GM21786 (cell line): ENCODE data around the gene NUDT6.
A peak's percentile ranks its signal among the peaks of the same experiment; 100 is the strongest.
"Not testable (repeated sequence)": the region's sequence is repeated elsewhere in the genome, so short reads cannot be mapped to it uniquely, and the experiment has no call there.

Source experiments
- ATAC-seq: cut with Tn5 transposase; IDR thresholded peaks from one replicate; pipeline ENCODE4 v1.9.1; 2021; ENCODE audit not compliant: unreplicated experiment

NUDT6 gene

DNA sequence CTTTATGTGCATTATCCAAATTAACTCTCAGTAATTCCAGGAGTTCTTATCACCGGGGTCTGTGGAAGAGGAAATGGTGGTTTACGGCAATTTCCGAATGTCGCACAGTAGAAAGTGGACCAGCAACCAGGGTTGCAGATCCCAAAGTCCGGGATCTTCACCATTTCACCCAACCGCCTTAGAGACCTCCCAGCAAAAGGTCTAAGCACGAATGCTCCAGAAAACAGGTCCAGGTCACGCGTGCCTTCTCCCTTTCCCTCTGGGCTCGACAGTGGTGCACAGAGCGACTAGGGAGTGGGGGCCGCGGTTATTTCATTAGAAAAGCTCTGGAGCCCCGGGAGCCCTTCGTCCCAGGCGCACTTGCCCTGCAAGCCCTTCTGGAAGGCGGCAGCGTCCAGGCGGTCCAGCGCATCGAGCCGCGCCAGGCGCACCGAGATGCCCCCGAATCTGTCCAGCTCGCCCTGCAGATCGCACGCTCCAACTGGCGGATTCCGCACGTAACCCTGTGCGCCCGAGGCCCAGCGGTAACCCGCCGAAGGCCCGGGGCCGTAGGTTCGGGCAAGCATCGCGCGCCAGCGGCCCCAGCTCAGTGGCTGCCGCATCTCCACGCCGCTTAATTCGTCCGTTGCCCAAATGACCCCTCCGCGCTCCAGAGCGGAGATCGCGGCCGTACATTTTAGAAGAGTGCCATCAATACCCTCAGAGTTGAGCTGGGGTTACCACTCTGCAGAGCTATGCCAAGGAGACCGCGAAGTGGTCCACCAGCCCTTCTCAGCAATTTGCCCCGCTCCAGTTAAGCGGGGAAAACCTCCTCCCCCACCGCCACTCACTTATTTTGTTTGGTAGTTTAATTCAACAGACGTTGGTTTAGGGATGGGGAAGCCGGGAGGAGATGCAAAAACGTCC, at the start of gene NUDT6:
NUDT6 (minus strand) TSS at position 627 of the 906 bp plus-strand sequence; CDS start at position 602, 25 bp downstream.
- ATAC-seq, result peak; percentile 80

DNA sequence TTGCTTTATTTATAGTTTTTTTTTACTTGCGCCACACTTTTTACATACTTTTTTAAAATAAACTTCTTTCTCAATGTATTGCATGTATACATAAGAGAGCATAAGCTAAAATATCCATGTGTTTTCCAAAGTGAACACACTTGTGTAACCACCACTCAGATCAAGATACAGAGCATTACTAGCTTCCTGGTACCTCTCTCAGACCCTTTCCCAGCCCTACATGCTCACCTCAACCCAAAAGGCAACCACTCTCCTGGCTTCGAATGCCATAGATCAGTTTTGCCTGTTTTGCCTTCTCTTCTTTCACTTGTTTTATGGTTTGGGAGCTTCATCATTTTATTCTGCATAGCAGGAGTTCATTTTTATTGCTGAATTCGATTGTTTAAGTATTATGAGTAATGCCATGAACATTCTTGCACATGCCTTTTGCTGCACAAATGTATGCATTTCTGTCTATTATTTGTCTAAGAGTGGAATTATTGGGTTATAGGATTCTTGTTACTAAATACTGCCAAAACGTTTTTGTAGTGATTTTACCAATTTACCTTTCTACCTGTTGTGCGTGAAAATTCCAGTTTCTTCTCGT, 45.9 kb upstream of the NUDT6 start:
- ATAC-seq, result no peak

GRCh38 chr4:122967231-122967630, 44.8 kb upstream of the NUDT6 start:
- no peak for ATAC-seq

DNA sequence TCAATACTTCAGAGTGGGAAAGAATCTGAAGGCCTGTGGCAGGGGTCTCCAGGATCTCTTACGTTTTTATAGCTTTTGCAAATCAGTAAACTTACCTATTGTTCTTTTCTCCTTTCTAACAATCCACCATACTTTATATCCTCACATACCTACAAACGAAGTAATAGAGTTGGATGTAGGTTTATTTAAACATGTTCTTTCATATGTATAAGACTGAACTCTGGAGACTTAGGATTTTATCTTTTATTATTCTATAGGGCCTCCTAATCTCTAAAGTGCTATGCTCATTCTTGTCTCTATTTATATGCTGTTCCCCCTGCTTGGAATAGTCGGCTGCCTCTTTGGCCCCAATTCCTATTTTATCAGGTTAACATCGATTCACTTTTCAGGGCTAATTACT, 43.8 kb upstream of the NUDT6 start:
- ATAC-seq, result no peak

- ATAC-seq, result no peak
Observed at GRCh38 chr4:122963216-122963615, 40.8 kb upstream of the NUDT6 start.

- ATAC-seq, result no peak
Observed at GRCh38 chr4:122960611-122961000, 38.2 kb upstream of the NUDT6 start.

GRCh38 chr4:122959981-122960610, 37.7 kb upstream of the NUDT6 start:
- ATAC-seq, result no peak

- ATAC-seq, result no peak
Observed at GRCh38 chr4:122959441-122959840, 37.0 kb upstream of the NUDT6 start.

- ATAC-seq, result no peak
Observed at GRCh38 chr4:122958505-122958904, 36.1 kb upstream of the NUDT6 start.

- no peak for ATAC-seq
Observed at GRCh38 chr4:122953924-122954323, 31.5 kb upstream of the NUDT6 start.

DNA sequence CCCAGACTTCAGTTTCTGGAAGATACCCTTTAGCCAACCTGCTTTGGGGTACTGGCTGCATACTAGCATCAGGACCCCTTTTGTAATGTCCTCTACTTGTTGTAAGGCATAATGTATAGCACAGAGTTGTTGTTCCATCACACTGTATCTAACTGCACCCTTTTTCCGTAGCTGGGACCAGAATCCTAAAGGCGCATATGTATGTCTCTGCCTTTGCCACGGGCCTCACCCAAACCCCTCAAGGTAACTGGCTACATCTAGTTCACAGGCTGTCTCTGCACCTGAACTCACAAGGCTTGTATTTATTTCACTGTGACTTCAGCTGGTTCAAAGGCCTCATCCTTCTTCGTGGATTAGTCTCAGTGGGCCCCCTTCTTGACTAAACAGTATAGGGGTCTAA, 29.6 kb upstream of the NUDT6 start:
- no peak for ATAC-seq

DNA sequence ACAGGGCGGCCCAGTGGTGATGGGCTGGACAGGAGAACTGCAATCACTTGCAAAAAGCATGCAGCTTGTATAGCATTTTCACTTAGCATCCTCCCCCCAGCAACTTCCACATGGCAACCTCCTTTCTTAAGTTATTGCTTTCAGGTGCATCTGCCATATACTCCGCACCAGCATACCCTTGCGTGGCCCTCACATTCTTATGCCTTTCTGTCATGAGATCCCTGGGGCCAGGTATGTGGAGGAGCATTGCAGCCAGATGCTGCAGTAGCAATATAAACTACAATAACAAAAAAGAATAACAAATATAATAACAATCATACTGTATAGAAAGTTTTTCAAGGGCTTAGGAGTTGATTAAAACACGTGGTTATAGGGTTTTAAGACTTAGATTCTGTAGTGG, 26.3 kb upstream of the NUDT6 start:
- no peak for ATAC-seq

GRCh38 chr4:122946142-122946541, 23.7 kb upstream of the NUDT6 start:
- no peak for ATAC-seq

DNA sequence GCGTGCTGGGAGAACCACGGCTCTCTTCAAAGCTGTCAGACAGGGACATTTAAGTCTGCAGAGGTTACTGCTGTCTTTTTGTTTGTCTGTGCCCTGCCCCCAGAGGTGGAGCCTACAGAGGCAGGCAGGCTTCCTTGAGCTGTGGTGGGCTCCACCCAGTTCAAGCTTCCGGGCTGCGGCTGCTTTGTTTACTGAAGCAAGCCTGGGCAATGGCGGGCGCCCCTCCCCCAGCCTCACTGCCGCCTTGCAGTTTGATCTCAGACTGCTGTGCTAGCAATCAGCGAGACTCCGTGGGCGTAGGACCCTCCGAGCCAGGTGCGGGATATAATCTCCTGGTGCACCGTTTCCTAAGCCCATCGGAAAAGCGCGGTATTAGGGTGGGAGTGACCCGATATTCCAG, 22.7 kb upstream of the NUDT6 start:
- not testable (repeated sequence) for ATAC-seq

DNA sequence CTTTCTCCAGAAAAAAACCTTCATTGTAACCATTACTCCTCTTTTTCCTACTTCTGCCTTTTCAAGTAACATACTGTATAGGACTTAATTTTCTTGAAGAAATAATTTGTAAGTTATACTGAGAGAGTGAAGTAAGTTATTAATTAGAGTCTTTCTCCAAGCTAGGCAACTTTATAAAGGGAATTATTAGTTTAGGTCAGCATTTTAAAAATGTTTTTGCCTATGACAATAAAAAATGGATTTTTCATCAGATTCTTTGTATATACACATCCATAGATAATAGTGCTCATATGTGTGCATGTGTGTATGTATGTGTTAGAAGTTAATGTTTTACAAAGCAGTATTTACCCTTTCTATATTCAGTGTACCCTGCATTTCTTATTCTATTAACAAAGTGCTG, 10.4 kb upstream of the NUDT6 start:
- no peak for ATAC-seq

DNA sequence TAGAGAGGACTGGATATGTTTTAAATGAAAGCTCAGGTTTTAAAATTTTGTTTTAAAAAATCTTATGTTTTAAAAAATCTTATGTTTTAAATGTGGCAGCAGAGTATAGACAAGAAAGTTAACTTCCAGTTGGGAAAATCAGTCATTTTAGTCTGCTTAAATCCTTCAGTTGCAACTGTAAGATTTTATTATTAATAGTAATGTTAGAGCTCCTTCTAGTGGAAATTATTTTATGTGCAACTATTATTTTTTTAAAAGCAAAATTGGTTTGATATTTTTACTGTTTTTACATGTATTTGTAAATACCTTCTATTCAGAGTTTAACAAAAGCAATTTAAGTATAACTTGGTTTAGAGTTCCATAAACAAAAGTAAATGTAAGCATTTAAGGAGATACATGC, 8.5 kb upstream of the NUDT6 start:
- no peak for ATAC-seq

- ATAC-seq, result no peak
Observed at GRCh38 chr4:122928930-122929329, 6.5 kb upstream of the NUDT6 start.

DNA sequence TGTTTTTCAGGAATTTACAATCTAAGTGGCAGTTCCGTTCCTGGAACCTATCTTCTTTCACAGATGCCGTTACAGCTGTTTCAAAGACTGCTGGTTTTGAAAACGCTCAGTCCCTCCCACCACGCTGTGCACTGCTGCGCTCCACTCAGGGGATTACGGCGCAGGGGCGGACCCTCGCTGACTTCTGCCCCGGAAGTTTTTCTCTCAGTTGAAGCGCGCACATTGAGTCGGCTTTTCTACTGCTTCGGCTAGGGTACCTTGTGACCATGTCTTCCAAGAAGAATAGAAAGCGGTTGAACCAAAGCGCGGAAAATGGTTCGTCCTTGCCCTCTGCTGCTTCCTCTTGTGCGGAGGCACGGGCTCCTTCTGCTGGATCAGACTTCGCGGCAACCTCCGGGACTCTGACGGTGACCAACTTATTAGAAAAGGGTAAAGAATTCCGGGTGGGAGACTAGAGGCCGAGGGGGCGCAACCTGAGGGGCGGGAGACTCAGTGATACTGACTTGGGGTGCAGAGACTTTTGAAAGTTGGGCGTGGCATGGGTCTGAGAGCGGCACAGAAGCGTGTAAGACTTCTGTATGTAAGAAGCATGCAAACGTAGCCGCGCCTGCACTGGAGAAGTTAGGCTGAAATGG, 597 bp upstream of the NUDT6 start:
- peak; percentile 92 for ATAC-seq

- ATAC-seq, result no peak
Observed at GRCh38 chr4:122921300-122921699, 1.1 kb downstream of the NUDT6 start.

DNA sequence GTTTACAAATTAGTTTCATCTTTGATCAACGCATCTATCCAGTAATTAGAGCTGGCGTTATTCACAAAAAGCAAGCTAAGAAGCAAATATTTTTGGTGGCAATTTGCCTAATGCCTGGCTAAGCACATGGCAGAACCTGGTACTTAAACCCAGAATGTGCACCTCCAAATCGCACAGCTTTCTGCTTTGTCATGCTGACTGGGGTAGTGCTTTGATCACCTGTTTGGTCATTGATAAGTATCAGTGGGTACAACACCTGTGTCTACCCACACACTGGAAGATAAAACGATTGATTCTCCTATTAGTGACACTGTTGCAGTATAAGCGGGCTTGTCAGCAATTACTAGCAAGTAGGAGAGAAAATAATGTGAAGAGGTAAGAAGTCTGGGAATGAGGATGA, 1.9 kb downstream of the NUDT6 start:
- ATAC-seq, result no peak

- no peak for ATAC-seq
Observed at GRCh38 chr4:122917731-122918130, 4.7 kb downstream of the NUDT6 start.

- no peak for ATAC-seq
Observed at GRCh38 chr4:122914938-122915337, 7.5 kb downstream of the NUDT6 start.
